NB4 (cell line): ENCODE measurements around the gene LDLRAD1.

ENCODE experiments used
- MYC ChIP-seq: IDR thresholded peaks from 2 replicates; pipeline ENCODE4 v1.6.1; 2011; ENCODE audit warnings: low read depth, low read length
- TF ChIP-seq, protein P1 (sequence below): IDR thresholded peaks from 2 replicates; pipeline ENCODE4 v1.6.1; 2011; ENCODE audit warnings: low read depth, low read length
- TF ChIP-seq, protein P2 (sequence below): IDR thresholded peaks from one replicate; pipeline ENCODE4 v1.5.1; 2012; ENCODE audit warnings: low read depth, low read length

DNA sequence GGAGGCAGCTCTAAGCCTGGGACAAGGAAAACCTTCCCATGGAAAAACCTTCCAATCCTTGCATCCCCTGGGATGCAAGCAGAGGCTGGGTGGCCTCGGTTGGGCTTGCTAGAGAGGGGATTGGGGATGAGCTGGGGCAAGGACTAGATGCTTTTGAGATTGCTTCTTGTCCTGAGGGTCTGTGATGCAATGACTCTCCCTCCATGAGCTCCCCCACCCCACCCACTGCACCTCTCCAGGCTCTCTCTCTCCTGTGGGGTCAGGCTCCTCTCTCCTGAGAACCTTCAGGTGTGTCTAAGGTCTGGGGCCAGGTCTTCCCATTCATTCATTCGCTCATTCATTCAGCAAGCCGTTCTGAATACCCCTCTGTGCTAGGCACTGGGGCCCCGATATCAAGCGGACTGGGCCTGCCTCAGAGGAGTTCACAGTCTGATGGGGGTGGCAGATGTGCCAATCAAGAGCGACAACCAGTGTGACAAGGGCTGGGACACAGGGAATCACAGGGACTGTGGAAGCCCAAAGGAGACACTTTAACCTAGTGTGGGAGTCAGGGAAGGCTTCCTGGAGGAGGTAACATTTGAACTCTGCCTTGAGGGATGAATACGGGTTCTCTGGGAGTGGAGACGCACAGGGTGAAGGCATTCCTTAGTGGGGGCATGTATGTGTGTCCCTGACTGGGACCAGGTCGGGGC, 6.5 kb downstream of the LDLRAD1 start:
- TF ChIP-seq, protein P1, sequence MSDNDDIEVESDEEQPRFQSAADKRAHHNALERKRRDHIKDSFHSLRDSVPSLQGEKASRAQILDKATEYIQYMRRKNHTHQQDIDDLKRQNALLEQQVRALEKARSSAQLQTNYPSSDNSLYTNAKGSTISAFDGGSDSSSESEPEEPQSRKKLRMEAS: no peak
- TF ChIP-seq, protein P2, sequence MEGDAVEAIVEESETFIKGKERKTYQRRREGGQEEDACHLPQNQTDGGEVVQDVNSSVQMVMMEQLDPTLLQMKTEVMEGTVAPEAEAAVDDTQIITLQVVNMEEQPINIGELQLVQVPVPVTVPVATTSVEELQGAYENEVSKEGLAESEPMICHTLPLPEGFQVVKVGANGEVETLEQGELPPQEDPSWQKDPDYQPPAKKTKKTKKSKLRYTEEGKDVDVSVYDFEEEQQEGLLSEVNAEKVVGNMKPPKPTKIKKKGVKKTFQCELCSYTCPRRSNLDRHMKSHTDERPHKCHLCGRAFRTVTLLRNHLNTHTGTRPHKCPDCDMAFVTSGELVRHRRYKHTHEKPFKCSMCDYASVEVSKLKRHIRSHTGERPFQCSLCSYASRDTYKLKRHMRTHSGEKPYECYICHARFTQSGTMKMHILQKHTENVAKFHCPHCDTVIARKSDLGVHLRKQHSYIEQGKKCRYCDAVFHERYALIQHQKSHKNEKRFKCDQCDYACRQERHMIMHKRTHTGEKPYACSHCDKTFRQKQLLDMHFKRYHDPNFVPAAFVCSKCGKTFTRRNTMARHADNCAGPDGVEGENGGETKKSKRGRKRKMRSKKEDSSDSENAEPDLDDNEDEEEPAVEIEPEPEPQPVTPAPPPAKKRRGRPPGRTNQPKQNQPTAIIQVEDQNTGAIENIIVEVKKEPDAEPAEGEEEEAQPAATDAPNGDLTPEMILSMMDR: no peak
- TF ChIP-seq MYC: no peak
